RWPE1 (cell line): ENCODE data around the gene SDC3.
A peak's percentile ranks its signal among the peaks of the same experiment; 100 is the strongest.

ENCODE experiments used
- CTCF ChIA-PET: fragments of 350-600 bp; sonication (Branson Sonifier 250); formaldehyde crosslinking; extraction: SDS; loops from one replicate; lab custom pipeline; 2021; lab: Yijun Ruan, JAX
- POLR2A ChIA-PET: fragments of 400-600 bp; formaldehyde crosslinking; extraction: SDS; loops from one replicate; lab custom pipeline; 2020; ENCODE audit warnings: antibody characterized with exemption; ENCODE audit not compliant: low non-redundant PET; lab: Yijun Ruan, JAX
- DNase-seq: peaks from one replicate; pipeline ENCODE4 v3.0.0; 2012; ENCODE audit warnings: low spot score
- H3K27ac ChIP-seq: fragments of 450-650 bp; 2 replicates; pipeline ENCODE4 v1.5.1; 2017
- TF ChIP-seq, protein P1 (sequence below): fragments of 450-650 bp; conservative IDR thresholded peaks from 2 replicates; pipeline ENCODE4 v1.5.1; 2017; ENCODE audit warnings: low read depth, mild to moderate bottlenecking

SDC3 gene

DNA sequence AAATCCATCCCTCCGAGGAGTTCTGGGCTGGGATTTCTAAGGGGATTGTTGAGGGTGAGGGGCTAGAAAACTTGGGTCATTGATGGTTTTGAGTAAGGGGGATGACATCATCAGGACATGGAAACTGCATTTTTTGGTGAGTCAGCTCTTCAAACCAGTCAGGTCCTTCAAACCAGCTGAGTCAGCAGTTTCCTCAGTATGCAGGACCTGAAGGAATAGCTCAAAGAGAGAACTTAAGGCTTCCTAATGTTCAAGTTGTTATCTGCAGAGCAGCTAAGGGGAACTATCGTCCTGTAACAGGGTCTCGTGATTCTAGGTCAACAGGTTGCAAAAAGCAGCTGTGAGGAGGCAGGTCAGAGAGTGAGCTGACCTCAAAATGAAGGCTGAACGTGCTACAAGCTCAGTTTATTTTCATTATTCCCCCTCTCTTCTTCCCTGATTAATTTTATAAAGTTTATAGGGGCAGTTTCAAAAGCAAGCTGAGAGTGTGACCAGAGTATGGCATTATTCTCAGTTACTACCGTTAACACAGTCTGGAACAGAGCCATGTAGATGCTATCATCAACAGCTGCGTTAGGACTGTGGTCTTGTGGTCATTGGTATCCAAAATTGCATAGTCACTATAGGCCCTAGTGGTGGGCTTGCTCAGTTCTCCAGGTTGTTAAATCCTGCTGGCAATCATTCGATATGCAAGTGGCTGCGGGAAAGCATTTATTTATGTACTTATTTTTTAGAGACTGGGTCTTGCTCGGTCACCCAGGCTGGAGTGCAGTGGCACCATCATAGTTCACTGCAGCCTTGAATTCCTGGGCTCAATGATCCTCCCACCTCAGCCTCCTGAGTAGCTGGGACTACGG, 10.7 kb upstream of the SDC3 start:
- DNase-seq = no peak
- ChIA-PET CTCF (interaction anchor here (1.0 to 3.3 kb wide), 5 partner anchors 8 to 200 kb away, joined by 3 to 16 read pairs (median 5); no protein-coding TSS in a partner anchor), POLR2A (no interaction called here)
- no peak overlapping the region for H3K27ac ChIP-seq
- TF ChIP-seq, protein P1, sequence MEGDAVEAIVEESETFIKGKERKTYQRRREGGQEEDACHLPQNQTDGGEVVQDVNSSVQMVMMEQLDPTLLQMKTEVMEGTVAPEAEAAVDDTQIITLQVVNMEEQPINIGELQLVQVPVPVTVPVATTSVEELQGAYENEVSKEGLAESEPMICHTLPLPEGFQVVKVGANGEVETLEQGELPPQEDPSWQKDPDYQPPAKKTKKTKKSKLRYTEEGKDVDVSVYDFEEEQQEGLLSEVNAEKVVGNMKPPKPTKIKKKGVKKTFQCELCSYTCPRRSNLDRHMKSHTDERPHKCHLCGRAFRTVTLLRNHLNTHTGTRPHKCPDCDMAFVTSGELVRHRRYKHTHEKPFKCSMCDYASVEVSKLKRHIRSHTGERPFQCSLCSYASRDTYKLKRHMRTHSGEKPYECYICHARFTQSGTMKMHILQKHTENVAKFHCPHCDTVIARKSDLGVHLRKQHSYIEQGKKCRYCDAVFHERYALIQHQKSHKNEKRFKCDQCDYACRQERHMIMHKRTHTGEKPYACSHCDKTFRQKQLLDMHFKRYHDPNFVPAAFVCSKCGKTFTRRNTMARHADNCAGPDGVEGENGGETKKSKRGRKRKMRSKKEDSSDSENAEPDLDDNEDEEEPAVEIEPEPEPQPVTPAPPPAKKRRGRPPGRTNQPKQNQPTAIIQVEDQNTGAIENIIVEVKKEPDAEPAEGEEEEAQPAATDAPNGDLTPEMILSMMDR = no peak

DNA sequence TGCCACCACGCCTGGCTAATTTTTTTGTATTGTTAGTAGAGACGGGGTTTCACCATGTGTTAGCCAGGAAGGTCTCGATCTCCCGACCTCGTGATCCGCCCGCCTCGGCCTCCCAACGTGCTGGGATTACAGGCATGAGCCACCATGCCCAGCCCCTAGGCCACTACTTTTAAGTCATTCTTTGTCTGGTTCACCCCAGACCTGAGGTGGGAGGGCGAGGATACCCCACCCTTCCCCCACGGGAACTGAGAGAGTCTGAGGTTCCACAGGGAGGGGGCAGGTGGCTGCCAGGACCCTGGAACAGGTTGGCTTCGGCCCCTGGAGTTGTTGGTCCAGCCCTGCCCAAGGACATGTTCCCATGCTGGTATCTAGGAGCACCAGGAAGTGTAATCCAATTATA, 7.7 kb upstream of the SDC3 start:
- no peak for DNase-seq
- ChIA-PET CTCF (interaction anchor here (0.6 kb wide), 1 partner anchor 1655 kb away, joined by 4 read pairs; no protein-coding TSS in a partner anchor), POLR2A (no interaction called here)
- H3K27ac ChIP-seq = no peak overlapping the region
- TF ChIP-seq, protein P1 = no peak

DNA sequence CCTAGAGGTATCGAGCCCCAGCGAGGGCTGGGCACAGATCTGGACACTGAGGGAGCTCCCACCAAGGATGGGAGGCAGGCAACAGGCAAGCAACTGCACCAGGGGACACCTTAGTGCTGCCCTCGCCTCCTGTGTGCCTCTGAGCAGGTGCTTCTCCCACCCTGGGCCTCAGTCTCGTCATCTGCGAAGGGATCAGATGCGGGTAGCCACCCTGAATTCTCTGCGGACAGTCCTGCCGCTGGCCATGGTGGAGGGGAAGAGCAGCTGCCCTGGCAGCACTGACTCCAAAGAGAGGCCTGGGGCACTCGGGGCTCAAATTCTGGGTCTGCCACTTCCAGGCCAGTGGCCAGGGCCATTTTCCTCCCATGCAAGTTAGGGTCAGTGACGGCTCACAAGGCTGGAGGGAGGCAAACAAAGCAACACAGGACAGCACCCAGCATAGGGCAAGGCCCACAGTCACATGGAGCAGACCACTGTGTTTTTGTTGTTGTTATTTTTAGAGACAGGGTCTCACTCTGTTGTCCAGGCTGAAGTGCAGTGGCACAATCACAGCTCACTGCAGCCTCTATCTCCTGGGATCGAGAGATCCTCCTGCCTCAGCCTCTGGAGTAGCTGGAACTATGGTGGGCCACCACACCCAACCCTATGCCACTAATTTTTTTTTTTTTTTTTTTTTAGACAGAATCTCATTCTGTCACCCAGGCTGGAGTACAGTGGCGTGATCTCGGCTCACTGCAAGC, 7.1 kb upstream of the SDC3 start:
- no peak for DNase-seq
- TF ChIP-seq, protein P1 = no peak
- CTCF ChIA-PET = interaction anchor here (0.5 to 7.8 kb wide), 4 partner anchors 112 to 1655 kb away, joined by 3 to 186 read pairs (median 5); no protein-coding TSS in a partner anchor
- POLR2A ChIA-PET = no interaction called here
- no peak overlapping the region for H3K27ac ChIP-seq

DNA sequence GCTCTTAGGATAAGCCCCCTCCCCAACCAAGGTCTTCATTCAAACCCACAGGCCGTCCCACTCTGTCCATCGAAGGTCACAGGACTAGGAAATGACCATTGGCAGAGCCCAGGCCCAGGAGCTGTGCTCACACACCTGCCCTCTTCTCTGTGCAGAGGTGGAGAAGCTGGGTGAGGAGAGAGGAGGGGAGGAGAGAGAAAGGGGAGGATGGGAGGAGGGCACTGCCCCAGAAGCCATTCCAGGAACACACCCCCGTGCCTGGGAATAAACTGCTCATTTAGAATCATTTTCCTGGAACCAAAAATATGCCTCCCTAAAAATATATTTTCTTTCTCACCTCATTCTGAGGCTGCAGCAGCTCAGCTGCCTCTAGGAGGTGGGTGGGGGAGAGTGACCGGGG, 6.4 kb upstream of the SDC3 start:
- ChIA-PET CTCF (interaction anchor here (0.7 to 7.8 kb wide), 3 partner anchors 112 to 314 kb away, joined by 3 to 186 read pairs (median 11); no protein-coding TSS in a partner anchor), POLR2A (no interaction called here)
- TF ChIP-seq, protein P1 = no peak
- no peak for DNase-seq
- no peak overlapping the region for H3K27ac ChIP-seq

DNA sequence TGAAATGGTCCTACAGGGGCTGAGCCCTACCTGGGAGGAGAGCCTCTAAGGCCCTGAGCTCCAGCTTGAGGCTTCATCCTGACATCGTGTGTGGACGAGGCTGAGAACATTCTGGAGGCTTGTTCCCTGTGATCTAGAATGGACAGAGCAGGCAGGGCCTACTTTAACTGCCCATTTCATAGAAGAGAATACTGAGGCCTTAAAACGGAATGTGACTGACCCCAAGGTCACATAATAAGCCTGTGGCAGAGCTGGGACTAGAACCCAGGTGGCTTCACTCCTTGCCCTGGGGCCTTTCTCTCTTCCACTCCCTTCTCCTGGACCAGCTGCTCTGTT, 6.0 kb upstream of the SDC3 start:
- TF ChIP-seq, protein P1 = no peak
- no peak overlapping the region for H3K27ac ChIP-seq
- CTCF ChIA-PET = interaction anchor here (0.7 to 7.8 kb wide), 3 partner anchors 111 to 314 kb away, joined by 3 to 186 read pairs (median 11); no protein-coding TSS in a partner anchor
- POLR2A ChIA-PET = no interaction called here
- no peak for DNase-seq

DNA sequence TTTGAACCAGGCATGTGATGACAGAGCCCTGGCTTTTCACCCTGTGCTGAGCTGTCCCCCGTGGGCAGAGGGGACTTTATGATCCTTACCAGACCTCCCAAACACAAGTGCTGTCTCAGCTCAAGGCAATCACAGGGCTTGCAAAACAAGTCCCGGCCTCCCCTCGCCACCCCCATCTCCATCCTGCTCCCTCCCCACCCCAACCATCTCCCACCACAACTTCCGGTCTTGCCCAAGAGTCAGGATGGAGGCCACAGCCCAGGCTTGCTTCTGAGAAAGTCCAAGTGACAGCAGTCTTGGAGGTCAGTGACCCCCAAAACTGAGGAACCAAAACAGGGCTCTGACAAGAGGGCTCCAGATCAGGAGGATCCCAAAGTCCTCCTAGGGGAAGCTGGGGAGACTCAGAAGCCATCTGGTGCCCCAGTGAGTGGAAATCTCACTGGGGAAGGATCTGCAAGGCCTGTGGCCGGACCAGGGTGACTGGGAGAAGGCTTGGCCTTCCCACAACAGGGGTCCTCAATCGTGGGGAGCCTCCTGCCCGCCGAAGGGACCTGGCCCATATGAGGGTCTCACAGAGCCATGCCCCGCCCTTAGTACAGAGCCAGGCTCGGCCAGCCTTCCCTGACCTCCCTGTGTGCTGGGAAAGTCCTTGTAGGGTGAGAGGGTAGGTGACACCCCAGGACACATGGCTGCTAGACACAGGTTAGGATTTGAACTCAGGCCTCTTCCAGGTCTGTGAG, 4.5 kb upstream of the SDC3 start:
- no peak for DNase-seq
- TF ChIP-seq, protein P1 = no peak
- ChIA-PET CTCF (interaction anchor here (0.8 to 7.8 kb wide), 4 partner anchors 110 to 134 kb away, joined by 3 to 186 read pairs (median 30); no protein-coding TSS in a partner anchor), POLR2A (no interaction called here)
- H3K27ac ChIP-seq = peak overlapping the region; percentile 5; the same call in 1 of the 2 replicates
